ENCODE data around the gene COMTD1. TPM values are rescaled to one million over a fixed set of nuclear protein-coding genes. Genes with fewer than 3 reads are reported as not detected.

The COMTD1 gene
- polyA plus RNA-seq, 3 donors: 4.3 to 10.5 (median 10.3) TPM

Other genes starting within 250 kb of the COMTD1 start
- 10 to 100 TPM; 12.0 to 15.3 (median 14.5) TPM for gene SAMD8, start 124.3 kb downstream of the COMTD1 start, polyA plus RNA-seq (ENCODE audit: insufficient read length in 3 of 3)
- 100 to 1,000 TPM; 207 to 263 (median 238) TPM for gene VDAC2, start 25.2 kb downstream of the COMTD1 start, polyA plus RNA-seq (ENCODE audit: insufficient read length in 3 of 3)
- gene ZNF503, start 165.8 kb upstream of the COMTD1 start, polyA plus RNA-seq (ENCODE audit: insufficient read length in 3 of 3): 10 to 100 TPM; 48.0 to 88.0 (median 76.2) TPM
- 10 to 100 TPM; 17.1 to 22.3 (median 21.0) TPM for gene LRMDA, start 195.7 kb upstream of the COMTD1 start, polyA plus RNA-seq (ENCODE audit: insufficient read length in 3 of 3)

All from renal cortex interstitium (tissue), 3 donors.